CD4-positive, alpha-beta T cell treated with Interleukin-10 for 1 hour (primary cell): ENCODE measurements around the gene CYTH4.

Experiments used
- DNase-seq: peaks from one replicate; pipeline ENCODE4 v3.0.0-alpha.2; 2020

CYTH4 gene

GRCh38 chr22:37331856-37332536 is 49.7 kb downstream of the CYTH4 start:
- no peak for DNase-seq

- no peak for DNase-seq
Observed at GRCh38 chr22:37333724-37334460, 51.6 kb downstream of the CYTH4 start.

- no peak for DNase-seq
Observed at GRCh38 chr22:37334461-37334858, 52.2 kb downstream of the CYTH4 start.

- no peak for DNase-seq
Observed at GRCh38 chr22:37334859-37335805, 52.8 kb downstream of the CYTH4 start.

GRCh38 chr22:37335806-37336199 is 53.5 kb downstream of the CYTH4 start:
- DNase-seq = no peak

- DNase-seq = no peak
Observed at GRCh38 chr22:37336579-37336978, 54.3 kb downstream of the CYTH4 start.

- DNase-seq = no peak
Observed at GRCh38 chr22:37337204-37337943, 55.1 kb downstream of the CYTH4 start.

GRCh38 chr22:37338539-37339246 is 56.4 kb downstream of the CYTH4 start:
- DNase-seq = no peak

GRCh38 chr22:37340331-37341262 is 58.3 kb downstream of the CYTH4 start:
- no peak for DNase-seq

- no peak for DNase-seq
Observed at GRCh38 chr22:37342065-37342464, 59.8 kb downstream of the CYTH4 start.

- no peak for DNase-seq
Observed at GRCh38 chr22:37343348-37343747, 61.0 kb downstream of the CYTH4 start.

- DNase-seq = no peak
Observed at GRCh38 chr22:37343863-37344734, 61.8 kb downstream of the CYTH4 start.

- no peak for DNase-seq
Observed at GRCh38 chr22:37344735-37345449, 62.6 kb downstream of the CYTH4 start.

GRCh38 chr22:37345863-37346504 is 63.7 kb downstream of the CYTH4 start:
- DNase-seq = no peak

GRCh38 chr22:37346505-37346895 is 64.2 kb downstream of the CYTH4 start:
- DNase-seq = no peak

- no peak for DNase-seq
Observed at GRCh38 chr22:37349043-37349814, 66.9 kb downstream of the CYTH4 start.

- DNase-seq = no peak
Observed at GRCh38 chr22:37351232-37351631, 68.9 kb downstream of the CYTH4 start.

- no peak for DNase-seq
Observed at GRCh38 chr22:37352481-37352880, 70.2 kb downstream of the CYTH4 start.
